Liver (tissue), 9 donors: ENCODE data around the gene EPHA6. TPM values are rescaled to one million over a fixed set of nuclear protein-coding genes. Genes with fewer than 3 reads are reported as not detected.

Source experiments
- DNase-seq: peaks from one replicate; pipeline ENCODE4 v3.0.0-alpha.2; 2017; ENCODE audit warnings: low spot score
- H3K27ac ChIP-seq, 2 donors: one replicate each; pipeline ENCODE4 v1.7.0; 2013; ENCODE audit warnings: inconsistent platforms in 2 of 2, low read length in 2 of 2, control low read depth in 1 of 2, low read depth in 1 of 2, mild to moderate bottlenecking in 1 of 2
- H3K27me3 ChIP-seq, 4 donors: one replicate each; pipeline versions ENCODE4 v1.6.1 to v1.7.0; 2013; ENCODE audit warnings: low read length in 3 of 4, inconsistent platforms in 1 of 4, mild to moderate bottlenecking in 1 of 4, moderate library complexity in 1 of 4; ENCODE audit not compliant: control insufficient read depth in 4 of 4, insufficient read depth in 4 of 4
- H3K36me3 ChIP-seq, 4 donors: one replicate each; pipeline versions ENCODE4 v1.6.1 to v1.7.0; 2013; ENCODE audit warnings: low read length in 3 of 4, mild to moderate bottlenecking in 3 of 4, low read depth in 1 of 4, moderate library complexity in 1 of 4; ENCODE audit not compliant: control insufficient read depth in 4 of 4, insufficient read depth in 3 of 4
- H3K4me1 ChIP-seq, 4 donors: one replicate each; pipeline versions ENCODE4 v1.6.1 to v1.7.0; 2013; ENCODE audit warnings: low read length in 3 of 4, mild to moderate bottlenecking in 3 of 4, moderate library complexity in 1 of 4; ENCODE audit not compliant: control insufficient read depth in 4 of 4, insufficient read depth in 4 of 4
- H3K4me3 ChIP-seq, 3 donors: one replicate each; pipeline versions ENCODE4 v1.6.1 to v1.7.0; 2013; ENCODE audit warnings: low read length in 3 of 3, control low read depth in 1 of 3, low read depth in 1 of 3, mild to moderate bottlenecking in 1 of 3
- H3K9ac ChIP-seq, 2 donors: one replicate each; pipeline ENCODE4 v1.7.0; 2013; ENCODE audit warnings: low read length in 2 of 2, mild to moderate bottlenecking in 2 of 2, moderate library complexity in 2 of 2, control low read depth in 1 of 2, low read depth in 1 of 2
- H3K9me3 ChIP-seq, 4 donors: one replicate each; pipeline versions ENCODE4 v1.6.1 to v1.7.0; 2013; ENCODE audit warnings: low read length in 3 of 4; ENCODE audit not compliant: control insufficient read depth in 4 of 4
- EGR1 ChIP-seq, 2 donors: IDR thresholded peaks; 2 replicates each; pipeline ENCODE4 v1.6.1; 2016 to 2018; ENCODE audit warnings: antibody characterized with exemption in 2 of 2, low read depth in 2 of 2
- FOXA1 ChIP-seq: IDR thresholded peaks from 2 replicates; pipeline ENCODE4 v1.6.1; 2016; ENCODE audit warnings: antibody characterized with exemption
- FOXA2 ChIP-seq: IDR thresholded peaks from 2 replicates; pipeline ENCODE4 v1.6.1; 2016; ENCODE audit warnings: antibody characterized with exemption
- GABPA ChIP-seq, 2 donors: IDR thresholded peaks in 1 of 2; conservative IDR thresholded peaks in 1 of 2; 2 replicates each; pipeline ENCODE4 v1.6.1; 2016; ENCODE audit warnings: antibody characterized with exemption in 2 of 2, mild to moderate bottlenecking in 1 of 2, moderate library complexity in 1 of 2
- HNF4A ChIP-seq, 2 donors: conservative IDR thresholded peaks; 2 replicates each; pipeline ENCODE4 v1.6.1; 2016; ENCODE audit warnings: antibody characterized with exemption in 2 of 2, mild to moderate bottlenecking in 2 of 2
- HNF4G ChIP-seq: IDR thresholded peaks from 2 replicates; pipeline ENCODE4 v1.6.1; 2016; ENCODE audit warnings: antibody characterized with exemption
- JUND ChIP-seq, 2 donors: IDR thresholded peaks; 2 replicates each; pipeline ENCODE4 v1.6.1; 2016; ENCODE audit warnings: antibody characterized with exemption in 2 of 2
- MAX ChIP-seq: IDR thresholded peaks from 2 replicates; pipeline ENCODE4 v1.6.1; 2016; ENCODE audit warnings: antibody characterized with exemption
- NR2F2 ChIP-seq: IDR thresholded peaks from 2 replicates; pipeline ENCODE4 v1.6.1; 2016; ENCODE audit warnings: antibody characterized with exemption
- RAD21 ChIP-seq, 2 donors: IDR thresholded peaks; 2 replicates each; pipeline ENCODE4 v1.6.1; 2016; ENCODE audit warnings: antibody characterized with exemption in 2 of 2, mild to moderate bottlenecking in 2 of 2
- REST ChIP-seq: IDR thresholded peaks from 2 replicates; pipeline ENCODE4 v1.6.1; 2016; ENCODE audit warnings: antibody characterized with exemption, mild to moderate bottlenecking
- RXRA ChIP-seq, 2 donors: IDR thresholded peaks; 2 replicates each; pipeline ENCODE4 v1.6.1; 2017 to 2018; ENCODE audit warnings: antibody characterized with exemption in 2 of 2, mild to moderate bottlenecking in 1 of 2
- SP1 ChIP-seq: IDR thresholded peaks from 2 replicates; pipeline ENCODE4 v1.6.1; 2018; ENCODE audit warnings: antibody characterized with exemption, mild to moderate bottlenecking
- TAF1 ChIP-seq: conservative IDR thresholded peaks from 2 replicates; pipeline ENCODE4 v1.6.1; 2016; ENCODE audit warnings: antibody characterized with exemption, mild to moderate bottlenecking
- YY1 ChIP-seq: IDR thresholded peaks from 2 replicates; pipeline ENCODE4 v1.6.1; 2016; ENCODE audit warnings: antibody characterized with exemption, mild to moderate bottlenecking
- WGBS: extraction: QIAGEN DNeasy Blood & Tissue Kit; methylation state at CpG from one replicate; pipeline ENCODE4 v1.1.7; 2013; 5-methylcytosine and 5-hydroxymethylcytosine counted together
- polyA plus RNA-seq, 2 donors: library from polyadenylated mRNA; stranded (reverse) in 1 of 2; unstranded in 1 of 2; fragments of 200-250 nt in 1 of 2; fragments of >200 nt in 1 of 2; fragmentation: Nextera tagmentation in 1 of 2; extraction: Ambion mirVana in 1 of 2; gene quantifications; one replicate each; pipeline versions ENCODE4 v1.2.1 to v1.2.3, GENCODE V29; 2013 to 2015
- total RNA-seq, 2 donors: library from RNA; depleted of rRNA; stranded (reverse); fragments of >200 nt; gene quantifications; one replicate each; pipeline ENCODE4 v1.2.3, GENCODE V29; 2014
- TF ChIP-seq, protein P1 (sequence below): fragments of 150-350 bp; IDR thresholded peaks from 2 replicates; pipeline ENCODE4 v1.5.1; 2017; ENCODE audit warnings: improper control_type of control experiment, low read depth, low read length; ENCODE audit not compliant: missing input control
- TF ChIP-seq, protein P2 (sequence below): IDR thresholded peaks from 2 replicates; pipeline ENCODE4 v1.6.1; 2016; ENCODE audit warnings: antibody characterized with exemption
- TF ChIP-seq, protein P3 (sequence below): IDR thresholded peaks from 2 replicates; pipeline ENCODE4 v1.6.1; 2016; ENCODE audit warnings: antibody characterized with exemption
- donor health status: healthy.
- donor health status: healthy.
- donor health status: healthy.
- donor health status: healthy.
- donor health status: healthy.

EPHA6 gene
- total and polyA plus RNA-seq, 4 donors: 0.05 to 0.17 (median 0.05) TPM; not detected in 1

DNA sequence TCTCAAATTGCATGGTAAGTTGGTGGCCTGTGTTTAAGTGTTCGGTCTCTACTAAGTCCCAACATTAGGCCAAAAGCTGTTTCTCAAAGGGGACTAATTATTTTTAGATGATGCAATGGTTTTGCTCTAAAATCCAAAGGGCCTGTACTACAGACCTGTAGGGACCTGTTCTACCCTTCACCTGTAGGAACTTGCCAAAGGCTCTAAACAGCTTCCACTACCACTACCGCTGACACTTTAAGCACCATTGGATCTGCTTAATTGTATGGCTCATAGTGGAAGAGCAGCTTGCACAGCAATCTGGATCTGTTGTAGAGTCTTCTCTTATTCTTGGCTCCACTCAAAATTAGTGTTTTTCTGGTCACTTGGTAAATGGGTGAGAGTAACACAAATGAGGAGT, 346.8 kb downstream of the EPHA6 start:
- TF ChIP-seq JUND (IDR thresholded peaks at IDR 0.05): no peak
- TF ChIP-seq MAX: no peak
- no peak for TF ChIP-seq NR2F2
- TF ChIP-seq REST: no peak
- TF ChIP-seq GABPA (IDR thresholded peaks at IDR 0.05 in 1 of 2, conservative IDR thresholded peaks at IDR 0.05 in 1 of 2): no peak
- TF ChIP-seq, protein P1, sequence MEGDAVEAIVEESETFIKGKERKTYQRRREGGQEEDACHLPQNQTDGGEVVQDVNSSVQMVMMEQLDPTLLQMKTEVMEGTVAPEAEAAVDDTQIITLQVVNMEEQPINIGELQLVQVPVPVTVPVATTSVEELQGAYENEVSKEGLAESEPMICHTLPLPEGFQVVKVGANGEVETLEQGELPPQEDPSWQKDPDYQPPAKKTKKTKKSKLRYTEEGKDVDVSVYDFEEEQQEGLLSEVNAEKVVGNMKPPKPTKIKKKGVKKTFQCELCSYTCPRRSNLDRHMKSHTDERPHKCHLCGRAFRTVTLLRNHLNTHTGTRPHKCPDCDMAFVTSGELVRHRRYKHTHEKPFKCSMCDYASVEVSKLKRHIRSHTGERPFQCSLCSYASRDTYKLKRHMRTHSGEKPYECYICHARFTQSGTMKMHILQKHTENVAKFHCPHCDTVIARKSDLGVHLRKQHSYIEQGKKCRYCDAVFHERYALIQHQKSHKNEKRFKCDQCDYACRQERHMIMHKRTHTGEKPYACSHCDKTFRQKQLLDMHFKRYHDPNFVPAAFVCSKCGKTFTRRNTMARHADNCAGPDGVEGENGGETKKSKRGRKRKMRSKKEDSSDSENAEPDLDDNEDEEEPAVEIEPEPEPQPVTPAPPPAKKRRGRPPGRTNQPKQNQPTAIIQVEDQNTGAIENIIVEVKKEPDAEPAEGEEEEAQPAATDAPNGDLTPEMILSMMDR: no peak
- no peak for TF ChIP-seq RAD21 (IDR thresholded peaks at IDR 0.05)
- no peak for TF ChIP-seq TAF1
- no peak for TF ChIP-seq FOXA1
- no peak for TF ChIP-seq YY1
- TF ChIP-seq SP1: no peak
- H3K36me3 ChIP-seq: no peaks in the 10 kb centered on the region
- no peak overlapping the region for H3K9ac ChIP-seq
- H3K9me3 ChIP-seq: no peaks in the 10 kb centered on the region
- DNase-seq: no peak
- H3K27ac ChIP-seq: no peak overlapping the region
- no peaks in the 10 kb centered on the region for H3K4me1 ChIP-seq
- no peaks in the 10 kb centered on the region for H3K27me3 ChIP-seq
- H3K4me3 ChIP-seq: no peak overlapping the region
- WGBS: 85% methylated on average over 2 of the region's 2 CpGs

GRCh38 chr3:97177242-97177641, 362.8 kb downstream of the EPHA6 start:
- no peak overlapping the region for H3K4me3 ChIP-seq
- no peak for DNase-seq
- no peak overlapping the region for H3K27ac ChIP-seq
- no peaks in the 10 kb centered on the region for H3K36me3 ChIP-seq
- no peak overlapping the region for H3K9ac ChIP-seq
- no peaks in the 10 kb centered on the region for H3K4me1 ChIP-seq
- H3K9me3 ChIP-seq: peaks cover 0 to 2% (median 0%) of the 10 kb centered on the region in 4 donors
- no peaks in the 10 kb centered on the region for H3K27me3 ChIP-seq
- no peak for TF ChIP-seq YY1
- TF ChIP-seq MAX: no peak
- TF ChIP-seq, protein P2, sequence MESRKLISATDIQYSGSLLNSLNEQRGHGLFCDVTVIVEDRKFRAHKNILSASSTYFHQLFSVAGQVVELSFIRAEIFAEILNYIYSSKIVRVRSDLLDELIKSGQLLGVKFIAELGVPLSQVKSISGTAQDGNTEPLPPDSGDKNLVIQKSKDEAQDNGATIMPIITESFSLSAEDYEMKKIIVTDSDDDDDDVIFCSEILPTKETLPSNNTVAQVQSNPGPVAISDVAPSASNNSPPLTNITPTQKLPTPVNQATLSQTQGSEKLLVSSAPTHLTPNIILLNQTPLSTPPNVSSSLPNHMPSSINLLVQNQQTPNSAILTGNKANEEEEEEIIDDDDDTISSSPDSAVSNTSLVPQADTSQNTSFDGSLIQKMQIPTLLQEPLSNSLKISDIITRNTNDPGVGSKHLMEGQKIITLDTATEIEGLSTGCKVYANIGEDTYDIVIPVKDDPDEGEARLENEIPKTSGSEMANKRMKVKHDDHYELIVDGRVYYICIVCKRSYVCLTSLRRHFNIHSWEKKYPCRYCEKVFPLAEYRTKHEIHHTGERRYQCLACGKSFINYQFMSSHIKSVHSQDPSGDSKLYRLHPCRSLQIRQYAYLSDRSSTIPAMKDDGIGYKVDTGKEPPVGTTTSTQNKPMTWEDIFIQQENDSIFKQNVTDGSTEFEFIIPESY: no peak
- TF ChIP-seq, protein P3, sequence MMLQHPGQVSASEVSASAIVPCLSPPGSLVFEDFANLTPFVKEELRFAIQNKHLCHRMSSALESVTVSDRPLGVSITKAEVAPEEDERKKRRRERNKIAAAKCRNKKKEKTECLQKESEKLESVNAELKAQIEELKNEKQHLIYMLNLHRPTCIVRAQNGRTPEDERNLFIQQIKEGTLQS: no peak
- TF ChIP-seq HNF4G: no peak
- TF ChIP-seq, protein P1: no peak
- no peak for TF ChIP-seq SP1
- no peak for TF ChIP-seq EGR1 (IDR thresholded peaks at IDR 0.05; ENCODE audit: low read depth in 2 of 2)
- no peak for TF ChIP-seq REST
- no peak for TF ChIP-seq RXRA (IDR thresholded peaks at IDR 0.05)
- TF ChIP-seq JUND (IDR thresholded peaks at IDR 0.05): no peak
- no peak for TF ChIP-seq FOXA1
- TF ChIP-seq HNF4A (conservative IDR thresholded peaks at IDR 0.05): no peak
- TF ChIP-seq TAF1: no peak
- no peak for TF ChIP-seq FOXA2
- no peak for TF ChIP-seq GABPA (IDR thresholded peaks at IDR 0.05 in 1 of 2, conservative IDR thresholded peaks at IDR 0.05 in 1 of 2)
- no peak for TF ChIP-seq NR2F2
